D721Med (cell line): Measurements from ENCODE around the gene COL25A1.

Source experiments
- DNase-seq: peaks from one replicate; pipeline ENCODE4 v3.0.0; 2011; ENCODE audit warnings: low spot score; ENCODE audit not compliant: insufficient read length
- FAIRE-seq: peaks from 2 replicates; lab custom pipeline; 2011; peaks lifted over from hg19 to GRCh38; lab: Jason Lieb, UNC
- TF ChIP-seq, protein P1 (sequence below): IDR thresholded peaks from 2 replicates; pipeline ENCODE4 v1.5.1; 2012; ENCODE audit warnings: mild to moderate bottlenecking, control low read depth; ENCODE audit not compliant: insufficient read depth; ENCODE audit errors: missing control alignments

COL25A1 gene

DNA sequence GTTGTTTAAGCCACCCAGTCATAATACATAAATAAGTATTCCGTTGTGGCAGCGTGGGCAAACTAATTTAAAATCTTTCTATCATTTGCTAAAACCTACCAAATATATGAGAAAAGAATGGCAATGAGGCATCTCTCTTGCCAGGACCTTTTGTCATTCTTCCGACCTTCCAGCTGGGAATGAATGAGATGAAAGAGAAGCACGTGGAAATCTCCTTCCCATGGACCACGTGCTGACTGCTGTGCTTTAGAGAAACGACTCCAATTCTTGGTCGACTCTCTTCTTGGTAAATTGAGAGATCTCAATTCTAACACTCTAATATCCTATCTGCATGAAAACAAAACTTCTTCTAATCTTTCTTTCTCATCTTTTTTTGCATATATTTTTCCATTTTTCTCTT lies 116.5 kb downstream of the COL25A1 start:
- FAIRE-seq (no peak), DNase-seq (no peak)
- TF ChIP-seq, protein P1, sequence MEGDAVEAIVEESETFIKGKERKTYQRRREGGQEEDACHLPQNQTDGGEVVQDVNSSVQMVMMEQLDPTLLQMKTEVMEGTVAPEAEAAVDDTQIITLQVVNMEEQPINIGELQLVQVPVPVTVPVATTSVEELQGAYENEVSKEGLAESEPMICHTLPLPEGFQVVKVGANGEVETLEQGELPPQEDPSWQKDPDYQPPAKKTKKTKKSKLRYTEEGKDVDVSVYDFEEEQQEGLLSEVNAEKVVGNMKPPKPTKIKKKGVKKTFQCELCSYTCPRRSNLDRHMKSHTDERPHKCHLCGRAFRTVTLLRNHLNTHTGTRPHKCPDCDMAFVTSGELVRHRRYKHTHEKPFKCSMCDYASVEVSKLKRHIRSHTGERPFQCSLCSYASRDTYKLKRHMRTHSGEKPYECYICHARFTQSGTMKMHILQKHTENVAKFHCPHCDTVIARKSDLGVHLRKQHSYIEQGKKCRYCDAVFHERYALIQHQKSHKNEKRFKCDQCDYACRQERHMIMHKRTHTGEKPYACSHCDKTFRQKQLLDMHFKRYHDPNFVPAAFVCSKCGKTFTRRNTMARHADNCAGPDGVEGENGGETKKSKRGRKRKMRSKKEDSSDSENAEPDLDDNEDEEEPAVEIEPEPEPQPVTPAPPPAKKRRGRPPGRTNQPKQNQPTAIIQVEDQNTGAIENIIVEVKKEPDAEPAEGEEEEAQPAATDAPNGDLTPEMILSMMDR, result no peak

DNA sequence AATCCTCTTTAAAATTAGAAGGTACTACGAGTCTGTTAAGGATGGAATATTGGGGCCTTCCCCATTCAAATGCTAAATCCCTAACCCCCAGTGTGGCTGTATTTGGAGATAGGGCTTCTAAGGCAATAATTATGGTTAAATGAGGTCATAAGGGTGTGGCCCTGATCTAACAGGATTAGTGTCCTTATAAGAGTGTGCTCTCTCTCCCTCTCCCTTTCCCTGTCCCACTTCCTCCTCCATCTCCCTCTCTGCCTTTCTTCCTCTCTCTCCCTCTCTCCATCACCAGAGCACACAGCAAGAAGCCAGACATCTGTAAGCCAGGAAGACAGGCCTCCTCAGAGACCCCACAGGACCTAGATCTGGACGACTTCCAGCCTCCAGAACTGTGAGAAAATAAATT lies 116.9 kb downstream of the COL25A1 start:
- FAIRE-seq (no peak), DNase-seq (no peak)
- TF ChIP-seq, protein P1, result no peak

DNA sequence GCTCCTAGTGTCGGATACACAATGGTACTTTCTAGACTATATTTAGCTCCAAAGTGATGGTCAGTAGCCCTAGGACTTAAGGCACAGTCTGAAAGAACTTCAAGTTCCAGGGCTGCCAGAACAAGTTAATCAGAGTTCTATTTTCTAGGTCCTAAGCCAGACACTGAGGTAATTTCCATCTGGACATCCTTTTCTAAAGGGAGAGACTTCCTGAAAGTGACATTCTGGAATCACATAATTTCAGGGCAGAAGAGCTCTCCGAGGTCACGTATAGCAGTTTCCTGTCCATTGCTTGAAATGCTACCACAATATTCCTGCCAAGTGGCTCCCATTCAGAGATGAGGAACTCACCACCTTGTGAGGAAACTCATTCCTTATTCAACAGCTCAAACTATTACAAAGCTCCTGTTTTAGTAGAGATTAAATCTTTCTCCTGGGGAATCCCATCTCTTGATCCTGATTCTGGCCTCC lies 117.9 kb downstream of the COL25A1 start:
- TF ChIP-seq, protein P1, result no peak
- DNase-seq, result no peak
- no peak for FAIRE-seq

DNA sequence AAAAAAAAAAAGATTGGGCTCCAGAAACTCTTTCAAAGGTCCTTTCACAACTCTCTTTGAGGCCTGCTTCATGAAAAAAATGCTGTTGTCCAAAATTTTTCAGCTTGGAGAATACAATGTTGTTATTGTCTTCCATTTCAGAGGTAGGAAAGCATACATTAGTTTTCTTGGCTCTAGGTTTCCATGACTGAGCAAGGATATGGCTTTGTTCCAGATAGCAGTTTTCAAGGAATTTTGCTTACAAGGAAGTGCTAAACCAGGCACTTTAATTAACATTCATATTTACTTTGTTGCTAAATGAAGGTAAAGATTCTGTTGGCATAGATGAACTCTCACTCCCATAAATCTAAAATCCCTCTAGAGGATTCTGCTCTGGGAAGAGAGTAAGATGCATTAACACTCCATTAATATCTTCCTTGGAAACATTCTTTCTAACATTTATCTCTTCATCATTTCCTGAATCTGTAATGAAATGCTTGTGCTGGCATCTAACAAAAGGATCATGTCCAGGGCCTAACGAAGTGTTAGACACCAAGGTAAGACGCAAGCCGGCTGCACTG lies 118.4 kb downstream of the COL25A1 start:
- TF ChIP-seq, protein P1, result no peak
- FAIRE-seq (no peak), DNase-seq (no peak)

DNA sequence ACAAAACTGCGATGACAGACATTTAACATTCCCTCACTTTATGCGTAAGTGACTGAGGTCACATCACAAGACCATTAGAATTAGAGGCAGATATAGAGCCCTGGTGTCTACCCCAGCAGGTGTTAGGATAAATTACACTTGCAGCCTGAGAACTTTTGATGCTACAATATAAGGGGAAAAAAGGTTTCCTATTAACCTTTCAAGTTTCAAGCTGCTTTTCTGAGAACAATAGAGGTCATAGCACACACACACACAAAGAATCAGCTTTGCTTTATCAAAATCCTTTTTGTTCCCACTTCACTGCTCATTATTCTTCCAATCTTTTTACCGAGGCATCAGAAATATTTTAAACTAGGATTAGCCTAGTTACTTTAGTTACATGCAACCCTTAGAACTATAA lies 119.8 kb downstream of the COL25A1 start:
- TF ChIP-seq, protein P1, result no peak
- DNase-seq, result no peak

DNA sequence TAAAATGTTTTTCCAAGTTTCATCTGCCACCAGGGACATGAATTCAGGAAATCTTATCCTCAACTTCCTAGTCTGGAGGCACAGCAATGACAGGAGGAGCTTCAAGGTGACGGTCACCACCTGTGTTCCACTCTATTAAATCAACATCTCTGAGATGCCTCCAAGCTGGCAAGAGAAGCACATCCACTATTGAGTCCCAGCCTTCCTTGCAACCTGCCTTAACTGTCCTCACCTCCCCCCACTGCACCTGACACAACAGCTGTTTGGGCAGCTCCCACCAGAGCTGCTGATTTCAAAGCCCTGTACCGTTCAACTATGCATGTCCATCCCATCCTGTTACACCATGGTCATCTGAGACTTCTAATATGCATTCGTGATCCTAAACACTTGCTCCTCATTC lies 123.4 kb downstream of the COL25A1 start:
- DNase-seq, result no peak
- TF ChIP-seq, protein P1, result no peak
- no peak for FAIRE-seq

More for the DNA sequence above, 119.8 kb downstream of the COL25A1 start:
- no peak for FAIRE-seq

DNA sequence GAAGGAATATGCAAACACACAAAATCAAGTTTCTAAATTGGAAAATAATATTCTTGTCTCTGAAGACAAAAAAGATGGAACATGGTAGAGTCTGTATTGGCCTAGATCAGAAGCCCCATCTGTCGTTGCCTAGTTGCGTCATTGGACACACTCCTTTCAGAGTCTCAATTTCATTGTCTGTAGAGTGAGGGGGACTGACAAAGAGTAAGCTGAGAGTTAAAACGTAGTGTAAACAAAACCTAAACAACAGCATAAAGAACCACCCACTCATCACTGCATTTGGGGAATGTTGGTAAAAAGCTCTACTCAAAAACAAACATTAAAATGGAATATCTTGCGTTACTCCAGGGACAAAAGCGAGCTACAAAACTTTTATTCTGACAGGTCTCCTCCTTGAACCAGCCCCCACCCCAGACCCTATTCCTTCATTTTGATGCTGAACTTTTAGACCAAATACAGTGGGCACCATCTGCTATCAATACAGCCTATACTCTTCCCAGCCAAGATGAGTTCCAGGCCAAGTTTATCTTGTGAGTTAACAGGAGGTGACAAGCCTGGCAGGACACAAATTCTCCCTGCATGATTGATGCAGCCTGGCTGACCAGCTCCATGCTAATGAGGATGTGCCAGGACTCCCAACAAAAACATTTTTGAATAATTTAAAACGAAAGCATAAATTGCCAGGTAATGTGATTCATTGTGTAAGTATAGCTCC lies 125.2 kb downstream of the COL25A1 start:
- TF ChIP-seq, protein P1, result no peak
- no peak for FAIRE-seq
- no peak for DNase-seq
